ENCODE data around the gene IL1R1.
A peak's percentile ranks its signal among the peaks of the same experiment; 100 is the strongest.

IL1R1 gene

DNA sequence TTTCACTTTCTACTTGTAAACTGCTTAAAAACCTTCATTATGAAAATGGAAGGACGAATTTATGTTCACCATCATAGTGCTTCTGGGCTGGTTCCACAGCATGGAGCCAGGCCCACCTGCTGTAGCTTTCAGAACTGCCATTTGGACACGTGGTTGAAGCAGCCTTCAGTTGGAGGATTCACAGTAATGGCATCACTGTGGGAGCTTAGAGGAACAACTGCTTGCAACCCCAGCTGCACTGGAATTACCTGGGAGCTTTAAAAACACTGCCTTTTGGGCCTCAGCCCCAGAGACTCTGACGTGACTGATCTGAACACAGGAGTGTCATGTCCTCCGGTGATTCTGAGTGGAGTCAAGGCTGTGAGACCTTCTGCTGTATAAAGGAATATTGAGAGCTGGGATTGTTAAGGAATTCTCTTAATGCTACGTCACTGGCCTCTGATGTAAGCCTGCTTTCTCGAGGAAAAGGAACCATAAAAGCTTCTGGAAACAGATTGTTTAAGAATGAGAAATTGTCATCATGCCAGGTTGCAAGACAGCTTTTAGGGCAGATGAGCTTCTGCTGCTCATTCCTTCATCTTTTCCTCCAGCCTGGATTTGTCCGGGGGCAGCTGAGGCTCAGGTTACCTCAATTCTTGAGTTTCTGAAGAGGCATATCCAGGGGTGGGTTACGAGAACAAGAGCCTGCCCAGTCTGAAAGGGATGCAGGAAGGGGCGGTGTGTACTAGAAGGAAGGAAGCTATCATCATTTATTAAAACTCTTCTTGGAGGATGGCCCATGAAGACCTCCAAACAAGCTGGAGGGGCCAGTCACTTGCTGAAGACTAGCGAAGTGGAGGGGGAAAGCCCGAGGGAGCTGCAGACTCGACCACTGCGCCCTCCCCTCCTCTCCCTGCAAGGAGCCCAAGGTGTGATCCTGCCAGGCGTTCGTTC lies 1.3 kb upstream of the IL1R1 start:
- no peak for DNase-seq

GRCh38 chr2:102142829-102143449 lies 393 bp downstream of the IL1R1 start:
- peak; percentile 4 for DNase-seq

DNA sequence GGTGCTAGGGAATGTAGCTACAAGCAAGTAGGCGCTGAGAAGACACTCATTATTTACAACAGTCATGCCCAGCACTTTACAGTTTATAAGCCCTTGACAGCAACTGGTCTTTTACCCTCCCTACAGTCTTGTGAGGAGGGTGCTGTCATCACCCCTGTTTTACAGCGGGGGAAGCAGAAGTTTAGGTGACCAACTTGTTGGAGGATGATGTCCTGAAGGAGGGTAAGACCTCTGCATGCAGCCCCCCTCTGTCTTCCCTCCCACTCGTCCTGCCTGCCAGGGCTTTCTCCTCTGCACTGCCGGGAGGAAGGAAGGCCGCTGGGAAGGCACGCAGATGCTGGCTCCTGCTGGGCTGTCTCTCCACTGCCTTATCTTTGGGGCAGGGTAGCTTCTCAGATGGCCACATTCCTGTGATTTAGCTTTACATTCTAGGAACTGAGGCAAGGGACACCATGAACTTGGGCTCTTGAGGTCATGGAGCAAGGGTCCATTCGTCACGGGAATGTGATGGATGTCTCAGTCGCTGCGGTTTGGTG lies 972 bp downstream of the IL1R1 start:
- DNase-seq = no peak

DNA sequence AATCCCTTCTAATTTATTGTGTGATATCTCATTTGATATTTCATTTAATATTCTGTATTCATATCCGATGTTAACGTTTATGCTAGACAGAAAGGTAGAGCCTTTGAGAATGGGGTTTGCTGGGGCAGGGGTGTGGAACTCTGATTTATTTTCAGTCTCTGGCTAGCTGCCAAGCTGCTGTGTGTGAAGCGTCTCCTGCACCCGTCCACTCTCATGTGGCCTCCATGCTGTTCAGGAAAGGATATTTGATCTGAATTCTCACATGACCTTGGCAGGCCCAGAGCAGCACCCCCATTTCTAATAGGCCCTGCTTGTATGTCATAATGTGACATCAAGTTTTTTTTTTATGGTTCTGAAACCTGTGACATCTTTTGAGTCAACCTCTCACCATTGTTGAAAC lies 1.6 kb downstream of the IL1R1 start:
- no peak for DNase-seq

GRCh38 chr2:102145107-102145506 lies 2.6 kb downstream of the IL1R1 start:
- DNase-seq = no peak

- DNase-seq = no peak
Measured at GRCh38 chr2:102145934-102146333, 3.4 kb downstream of the IL1R1 start.

- no peak for DNase-seq
Measured at GRCh38 chr2:102147935-102148334, 5.4 kb downstream of the IL1R1 start.

GRCh38 chr2:102149243-102149642 lies 6.7 kb downstream of the IL1R1 start:
- DNase-seq = no peak

GRCh38 chr2:102149644-102150455 lies 7.3 kb downstream of the IL1R1 start:
- no peak for DNase-seq

DNA sequence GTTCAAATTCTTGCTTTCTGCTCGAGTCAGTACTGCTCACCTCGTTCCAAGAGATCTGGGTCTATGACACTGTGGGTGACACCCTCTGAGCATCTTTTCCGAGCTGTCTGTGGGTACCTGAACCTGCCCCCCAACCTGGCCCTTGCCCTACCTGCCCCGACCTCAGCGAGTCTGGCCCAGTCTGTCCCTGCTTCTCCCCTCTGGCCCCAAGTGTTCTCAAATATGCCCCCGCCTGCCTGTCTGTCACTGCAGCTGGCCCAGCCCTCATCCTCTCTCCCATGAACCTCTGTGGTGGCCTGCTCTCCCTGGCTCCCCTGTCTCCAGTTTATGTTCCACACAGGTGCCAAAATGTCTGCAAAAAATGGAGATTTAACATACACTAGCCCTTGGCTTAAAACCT lies 11.8 kb downstream of the IL1R1 start:
- DNase-seq = no peak

DNA sequence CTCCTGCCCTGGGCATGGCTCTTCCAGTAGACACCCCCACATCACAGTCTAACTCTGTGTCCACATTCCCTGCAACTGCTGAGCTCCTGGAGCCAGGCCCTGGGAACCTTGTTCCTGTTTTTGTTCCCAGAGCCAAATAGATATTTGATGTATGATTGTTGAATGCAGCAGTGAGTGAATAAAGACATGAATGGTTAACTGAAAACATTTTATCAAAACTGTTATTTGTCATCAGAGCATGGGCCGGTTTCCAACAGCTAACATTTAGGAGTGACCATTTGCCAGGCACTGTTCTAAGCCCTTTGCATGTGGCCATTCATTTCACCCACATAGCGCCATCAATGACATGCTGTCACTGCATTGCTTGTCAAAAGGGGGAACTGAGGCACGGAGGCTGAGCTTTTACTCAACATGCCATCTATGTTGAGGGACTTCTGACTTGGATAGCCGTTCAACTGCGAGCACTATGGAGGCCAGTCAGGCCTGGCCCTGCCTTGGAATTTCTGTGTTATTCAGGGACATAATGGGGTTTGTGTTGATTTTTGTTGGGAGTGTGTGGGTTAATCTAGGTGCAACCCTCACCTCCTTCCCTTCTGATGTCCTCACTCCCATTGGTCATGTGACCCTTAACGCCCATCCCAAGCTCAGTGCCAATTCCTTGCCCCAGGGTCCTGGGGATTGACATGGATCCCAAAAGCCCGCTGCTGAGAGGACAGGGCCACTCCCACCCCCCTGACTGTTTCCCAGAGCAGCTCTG lies 12.6 kb downstream of the IL1R1 start:
- no peak for DNase-seq

- DNase-seq = no peak
Measured at GRCh38 chr2:102155703-102156515, 13.4 kb downstream of the IL1R1 start.

DNA sequence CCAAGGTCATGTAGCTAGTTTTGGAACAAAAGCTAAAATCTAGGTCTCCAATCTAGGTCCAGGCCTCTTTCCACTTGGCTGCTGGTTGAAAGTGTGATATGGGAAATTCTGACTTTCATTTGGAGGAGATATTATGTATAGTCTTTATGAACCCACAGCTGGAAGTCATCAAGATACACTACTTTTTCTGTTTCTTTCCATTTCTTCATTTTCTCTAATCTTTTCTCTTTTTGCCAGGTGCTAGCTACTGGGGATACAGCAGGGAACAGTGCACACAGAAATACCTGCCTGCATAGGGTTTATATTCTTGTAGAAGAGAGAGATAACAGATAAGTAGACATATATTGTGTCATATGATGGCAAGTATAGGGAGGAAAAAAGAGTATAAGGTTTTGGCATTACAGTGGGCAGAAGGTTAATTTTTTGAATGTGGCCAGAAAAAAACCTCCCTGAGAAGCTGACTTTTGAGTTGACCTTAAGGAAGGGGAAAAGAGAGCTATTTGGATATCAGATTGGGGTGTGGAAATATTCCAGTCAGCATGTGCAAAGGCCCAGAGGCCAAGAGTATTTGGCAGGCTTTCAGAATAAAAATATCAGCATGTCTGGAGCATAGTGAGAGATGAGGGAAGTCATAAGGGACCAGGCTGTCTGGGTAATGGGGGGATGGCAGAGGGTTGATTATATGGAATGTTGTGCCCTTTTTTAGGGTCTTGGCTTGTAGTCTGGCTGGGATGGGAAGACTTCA lies 15.6 kb downstream of the IL1R1 start:
- no peak for DNase-seq

- DNase-seq = no peak
Measured at GRCh38 chr2:102159295-102159694, 16.7 kb downstream of the IL1R1 start.

DNA sequence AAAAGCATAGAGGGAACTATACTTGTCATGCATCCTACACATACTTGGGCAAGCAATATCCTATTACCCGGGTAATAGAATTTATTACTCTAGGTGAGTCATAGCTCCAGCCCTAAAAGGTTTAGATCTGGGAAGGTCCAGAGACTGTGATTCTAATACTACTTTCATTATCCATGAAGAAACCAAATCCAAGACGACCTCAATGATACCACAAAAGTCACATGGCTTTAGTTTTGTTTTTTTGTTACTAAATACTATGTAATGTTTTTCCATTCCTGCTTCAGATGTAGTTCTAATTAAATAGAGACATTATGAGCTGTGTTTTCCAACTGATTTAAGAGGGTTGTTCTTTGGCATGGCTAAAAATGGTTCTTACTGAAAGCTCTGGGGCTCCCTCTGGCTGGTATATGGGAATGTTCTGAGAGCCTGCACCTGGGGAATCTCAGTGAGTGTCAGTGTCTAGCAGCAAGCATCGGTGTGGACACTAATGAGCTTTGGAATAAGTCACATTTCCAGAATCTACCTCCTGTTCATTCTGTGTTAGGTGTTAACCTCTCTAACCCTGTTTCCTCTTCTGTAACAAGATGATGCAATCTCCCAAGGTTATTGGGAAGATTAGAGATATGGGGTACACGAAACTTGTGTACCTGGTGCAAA lies 23.8 kb downstream of the IL1R1 start:
- no peak for DNase-seq

DNA sequence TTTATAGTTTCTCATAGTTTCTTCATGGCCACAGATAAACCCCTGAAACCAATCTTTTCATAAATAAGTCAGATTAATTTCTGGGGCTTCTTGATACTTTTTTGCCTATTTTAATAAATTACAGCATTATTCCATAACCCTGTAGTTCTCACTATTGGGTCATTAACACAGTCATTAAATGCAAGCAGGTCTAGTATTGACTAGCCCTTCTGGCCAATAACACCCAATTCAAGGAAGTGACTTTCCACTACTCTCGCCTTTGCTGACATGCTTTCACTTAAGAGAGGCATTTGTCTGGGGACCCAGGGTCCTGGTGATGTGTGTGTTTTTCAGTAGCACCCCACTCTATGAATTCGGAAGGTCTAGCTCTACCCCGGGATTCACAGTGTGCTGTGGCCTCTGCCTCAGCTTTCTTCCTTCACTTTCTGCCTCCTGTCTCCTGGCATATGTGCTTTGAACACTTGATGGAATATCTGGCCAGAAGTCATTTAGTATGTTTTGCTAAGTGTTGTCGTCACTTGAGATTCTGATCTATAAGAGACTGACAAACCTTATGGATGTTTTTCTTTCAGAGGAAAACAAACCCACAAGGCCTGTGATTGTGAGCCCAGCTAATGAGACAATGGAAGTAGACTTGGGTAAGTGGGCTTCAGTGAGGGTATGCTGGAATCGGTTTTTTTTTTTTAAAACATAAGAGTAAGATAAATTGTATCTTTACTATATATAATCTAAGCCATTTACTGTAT lies 25.7 kb downstream of the IL1R1 start:
- DNase-seq = no peak

GRCh38 chr2:102171946-102172345 lies 29.4 kb downstream of the IL1R1 start:
- DNase-seq = no peak

GRCh38 chr2:102172745-102173144 lies 30.2 kb downstream of the IL1R1 start:
- no peak for DNase-seq

DNA sequence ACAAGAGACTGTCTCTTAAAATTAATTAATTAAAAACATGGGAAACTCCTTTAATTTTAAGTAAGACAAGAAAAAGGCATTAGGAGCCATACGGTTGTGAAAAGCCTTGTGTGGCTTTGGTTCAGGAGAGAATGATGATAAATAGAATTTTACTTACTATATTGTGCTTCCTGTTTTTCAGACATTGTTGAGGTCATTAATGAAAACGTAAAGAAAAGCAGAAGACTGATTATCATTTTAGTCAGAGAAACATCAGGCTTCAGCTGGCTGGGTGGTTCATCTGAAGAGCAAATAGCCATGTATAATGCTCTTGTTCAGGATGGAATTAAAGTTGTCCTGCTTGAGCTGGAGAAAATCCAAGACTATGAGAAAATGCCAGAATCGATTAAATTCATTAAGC lies 33.6 kb downstream of the IL1R1 start:
- DNase-seq = no peak

Measured in CD4-positive, alpha-beta T cell treated with Interleukin-17A for 4 hours (primary cell).